Esophagus squamous epithelium (tissue), 5 donors: ENCODE measurements around the gene WWOX. TPM values are rescaled to one million over a fixed set of nuclear protein-coding genes. Genes with fewer than 3 reads are reported as not detected.

Experiments used
- DNase-seq: peaks from one replicate; lab custom pipeline; 2025; lab: John Stamatoyannopoulos, UW
- H3K27ac ChIP-seq, 4 donors: fragments of 200-600 bp; sonication (generic); one replicate each; pipeline ENCODE4 v1.5.1; 2016 to 2019; ENCODE audit warnings: mild to moderate bottlenecking in 1 of 4
- H3K27me3 ChIP-seq, 4 donors: fragments of 200-600 bp; sonication (generic); 1 replicate in 3 of 4; 2 replicates in 1 of 4; pipeline versions ENCODE4 v1.5.1 to v1.6.0; 2017 to 2021; ENCODE audit warnings: antibody characterized with exemption in 1 of 4
- H3K36me3 ChIP-seq, 3 donors: fragments of 200-600 bp; sonication (generic); one replicate each; pipeline ENCODE4 v1.5.1; 2016 to 2019
- H3K4me1 ChIP-seq, 3 donors: fragments of 200-600 bp; sonication (generic); one replicate each; pipeline ENCODE4 v1.5.1; 2017 to 2019
- H3K4me3 ChIP-seq, 4 donors: fragments of 200-600 bp; sonication (generic); 1 replicate in 3 of 4; 2 replicates in 1 of 4; pipeline ENCODE4 v1.5.1; 2016 to 2019; ENCODE audit warnings: mild to moderate bottlenecking in 2 of 4, moderate library complexity in 1 of 4
- H3K9me3 ChIP-seq, 3 donors: fragments of 200-600 bp; sonication (generic); one replicate each; pipeline ENCODE4 v1.5.1; 2016 to 2019
- CTCF ChIP-seq, 6 experiments: fragments of 450-650 bp in 4 of 6; fragments of 200-600 bp in 2 of 6; sonication (generic) in 2 of 6; IDR thresholded peaks; one replicate each; pipeline ENCODE4 v1.5.1; 2016 to 2019; ENCODE audit warnings: antibody characterized with exemption in 6 of 6, mild to moderate bottlenecking in 4 of 6, moderate library complexity in 4 of 6
- POLR2A ChIP-seq, 4 donors: fragments of 450-650 bp; IDR thresholded peaks; one replicate each; pipeline ENCODE4 v1.6.1; 2017; ENCODE audit warnings: antibody characterized with exemption in 4 of 4, mild to moderate bottlenecking in 4 of 4, moderate library complexity in 3 of 4
- WGBS, 2 donors: methylation state at CpG; one replicate each; pipeline ENCODE4 v1.1.5; 2018; 5-methylcytosine and 5-hydroxymethylcytosine counted together
- intact Hi-C: fragments of 100-400 bp; cut with DNase I; formaldehyde crosslinking; loops from one replicate; pipeline ENCODE4 v1.15.0; 2022
- total RNA-seq, 4 donors: library from RNA; depleted of rRNA; stranded (reverse); fragments of >200 nt; gene quantifications; one replicate each; pipeline ENCODE4 v1.1.0, GENCODE V29; 2016
- donor health status: DM: yes; HTN: yes; CAD: no.

The WWOX gene
- total RNA-seq, 4 donors from 2014 or later = 20.9 to 31.1 (median 27.5) TPM

DNA sequence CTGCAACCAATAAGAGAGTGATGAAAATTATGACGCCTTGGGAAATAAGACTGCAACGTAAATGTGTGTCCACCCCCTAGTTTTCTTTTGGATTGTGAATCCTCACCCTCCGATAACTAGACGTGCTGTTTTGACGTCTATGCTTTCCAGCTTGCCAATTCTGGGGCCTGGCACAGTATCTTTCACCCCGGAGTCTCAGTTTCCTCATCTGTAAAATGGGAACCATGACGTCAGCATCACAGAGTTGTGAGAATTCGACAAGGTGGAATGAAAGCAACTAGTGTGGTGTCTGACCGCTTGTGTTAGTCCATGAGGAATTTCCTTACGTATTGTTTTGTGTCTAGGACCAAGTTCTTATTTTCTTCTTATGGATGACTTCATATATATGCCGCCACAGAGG is 37.7 kb downstream of the WWOX start:
- WGBS, 2 donors = 93 to 96% methylated on average over 11 of the region's 11 CpGs
- Histone ChIP-seq H3K4me1 (no peaks in the 10 kb centered on the region), H3K27me3 (no peaks in the 10 kb centered on the region), H3K9me3 (no peaks in the 10 kb centered on the region), H3K4me3 (no peak overlapping the region), H3K27ac (no peak overlapping the region), H3K36me3 (no peaks in the 10 kb centered on the region)
- intact Hi-C loops = no loop called here
- TF ChIP-seq CTCF (IDR thresholded peaks at IDR 0.05) = no peak
- no peak for TF ChIP-seq POLR2A (IDR thresholded peaks at IDR 0.05)
- no peak for DNase-seq

DNA sequence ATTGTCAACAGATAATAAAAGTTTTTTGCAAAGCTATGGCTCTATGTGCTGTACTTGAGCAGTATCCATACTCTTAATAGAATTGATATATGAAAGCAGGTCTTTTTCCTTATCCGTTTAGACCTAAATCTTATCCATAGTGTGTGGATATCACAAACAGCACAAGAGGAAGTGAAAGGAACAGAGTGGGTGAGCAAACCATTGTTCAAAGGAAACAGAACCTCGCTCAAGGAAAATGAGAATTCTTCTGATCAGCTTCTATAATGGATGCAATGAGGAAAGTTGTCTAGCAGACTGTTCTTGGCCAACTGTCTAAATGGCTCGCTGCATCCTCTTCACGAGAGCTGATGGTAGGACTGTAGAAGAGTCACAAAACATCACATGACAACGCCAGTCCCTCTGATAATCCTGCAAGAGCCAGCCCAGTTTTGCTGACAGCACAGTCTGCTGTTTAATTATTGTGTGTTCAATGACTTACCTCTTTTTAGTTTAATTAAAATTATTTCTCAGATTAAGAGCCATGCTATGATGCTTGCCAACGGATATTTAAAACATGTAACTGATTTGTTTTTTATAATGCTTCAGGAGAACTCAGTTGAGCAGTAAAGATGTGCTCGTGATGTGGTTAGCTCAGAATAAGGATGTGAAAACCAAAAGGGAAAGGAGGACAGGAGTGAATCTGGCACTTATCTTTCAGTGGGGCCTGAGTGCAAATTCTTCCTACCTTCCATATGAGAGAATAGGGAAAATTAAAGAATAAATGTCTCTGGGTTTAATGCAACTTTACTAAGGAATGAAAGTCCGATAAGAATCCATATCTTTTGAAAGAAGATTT is 38.5 kb downstream of the WWOX start:
- TF ChIP-seq POLR2A (IDR thresholded peaks at IDR 0.05) (no peak), CTCF (IDR thresholded peaks at IDR 0.05) (no peak)
- no peaks in the 10 kb centered on the region for H3K4me1 ChIP-seq
- no peaks in the 10 kb centered on the region for H3K36me3 ChIP-seq
- H3K4me3 ChIP-seq = no peak overlapping the region
- H3K27me3 ChIP-seq = no peaks in the 10 kb centered on the region
- H3K27ac ChIP-seq = no peak overlapping the region
- intact Hi-C loops = no loop called here
- 80 to 91% methylated on average over 8 of the region's 8 CpGs for WGBS, 2 donors
- no peak for DNase-seq
- H3K9me3 ChIP-seq = no peaks in the 10 kb centered on the region

DNA sequence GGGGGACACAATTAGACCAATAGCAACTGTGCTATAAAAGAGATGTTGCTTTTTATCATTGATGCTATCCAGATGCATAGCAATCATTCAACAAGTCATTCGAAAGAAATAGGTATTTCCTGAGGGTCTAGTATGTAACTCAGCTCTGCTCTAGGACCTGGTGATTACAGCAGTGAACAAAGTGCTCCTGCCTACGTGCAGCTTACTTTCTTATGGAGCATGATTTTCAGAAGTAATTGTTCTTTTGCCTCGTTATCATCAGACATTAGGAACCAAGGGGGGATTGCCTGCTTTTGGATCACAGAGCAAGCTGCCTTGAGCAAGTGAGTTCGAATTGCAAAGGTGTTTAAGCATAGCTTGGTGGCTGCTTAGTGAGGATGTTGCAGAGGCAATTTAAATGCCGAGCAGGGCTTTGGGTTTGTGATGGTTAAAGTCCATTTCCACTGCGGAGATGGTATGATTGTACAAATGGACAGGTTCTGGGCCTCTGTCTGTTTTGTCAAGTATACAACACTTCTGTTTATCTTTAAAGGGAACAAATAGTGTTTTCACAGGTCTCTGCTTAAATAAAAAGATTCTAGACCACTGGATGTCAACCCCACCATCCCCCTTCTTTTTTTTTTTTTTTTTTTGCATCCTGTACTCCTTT is 41.5 kb downstream of the WWOX start:
- DNase-seq = no peak
- H3K4me1 ChIP-seq = no peaks in the 10 kb centered on the region
- no peaks in the 10 kb centered on the region for H3K9me3 ChIP-seq
- H3K4me3 ChIP-seq = no peak overlapping the region
- no peak overlapping the region for H3K27ac ChIP-seq
- H3K27me3 ChIP-seq = no peaks in the 10 kb centered on the region
- H3K36me3 ChIP-seq = no peaks in the 10 kb centered on the region
- intact Hi-C loops = no loop called here
- WGBS, 2 donors = 86 to 88% methylated on average over 6 of the region's 6 CpGs
- TF ChIP-seq POLR2A (IDR thresholded peaks at IDR 0.05) (no peak), CTCF (IDR thresholded peaks at IDR 0.05) (no peak)

DNA sequence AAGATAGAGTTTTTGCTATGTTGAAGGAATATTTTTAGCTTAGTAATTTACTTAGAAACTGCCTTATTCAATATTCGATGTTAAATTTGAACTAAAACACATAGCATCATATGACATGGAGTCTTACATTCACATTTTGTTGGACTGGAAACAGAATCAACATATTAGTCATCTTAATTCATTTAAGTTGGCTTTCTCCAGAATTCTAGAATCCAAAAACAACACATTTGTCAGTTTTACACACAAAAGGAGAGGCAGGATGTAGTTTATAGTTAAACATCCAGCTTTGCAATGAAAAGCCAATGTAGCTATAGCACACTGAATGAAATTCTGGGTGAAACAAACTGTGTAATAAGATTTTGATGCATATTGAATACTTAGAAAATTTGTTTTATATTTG is 43.3 kb downstream of the WWOX start:
- no peak for DNase-seq
- Histone ChIP-seq H3K4me3 (no peak overlapping the region), H3K36me3 (no peaks in the 10 kb centered on the region), H3K9me3 (no peaks in the 10 kb centered on the region), H3K27me3 (no peaks in the 10 kb centered on the region), H3K27ac (no peak overlapping the region), H3K4me1 (no peaks in the 10 kb centered on the region)
- WGBS, 2 donors = 35 to 43% methylated on average over 1 of the region's 1 CpG
- TF ChIP-seq POLR2A (IDR thresholded peaks at IDR 0.05) (no peak), CTCF (IDR thresholded peaks at IDR 0.05) (no peak)
- intact Hi-C loops = no loop called here

- TF ChIP-seq POLR2A (IDR thresholded peaks at IDR 0.05) (no peak), CTCF (IDR thresholded peaks at IDR 0.05) (no peak)
- DNase-seq = no peak
- no peaks in the 10 kb centered on the region for H3K36me3 ChIP-seq
- no peaks in the 10 kb centered on the region for H3K4me1 ChIP-seq
- no peaks in the 10 kb centered on the region for H3K27me3 ChIP-seq
- no peak overlapping the region for H3K4me3 ChIP-seq
- intact Hi-C loops = no loop called here
- no peaks in the 10 kb centered on the region for H3K9me3 ChIP-seq
- WGBS, 2 donors = 80 to 82% methylated on average over 5 of the region's 5 CpGs
- no peak overlapping the region for H3K27ac ChIP-seq
These were observed 47.4 kb downstream of the WWOX start for GRCh38 chr16:78146807-78147206.
